GM19395 (cell line): ENCODE data around the gene RIN1.

Experiments
- ATAC-seq: cut with Tn5 transposase; IDR thresholded peaks from one replicate; pipeline ENCODE4 v1.9.1; 2021; ENCODE audit warnings: mild to moderate bottlenecking, moderate library complexity; ENCODE audit not compliant: unreplicated experiment

The RIN1 gene

DNA sequence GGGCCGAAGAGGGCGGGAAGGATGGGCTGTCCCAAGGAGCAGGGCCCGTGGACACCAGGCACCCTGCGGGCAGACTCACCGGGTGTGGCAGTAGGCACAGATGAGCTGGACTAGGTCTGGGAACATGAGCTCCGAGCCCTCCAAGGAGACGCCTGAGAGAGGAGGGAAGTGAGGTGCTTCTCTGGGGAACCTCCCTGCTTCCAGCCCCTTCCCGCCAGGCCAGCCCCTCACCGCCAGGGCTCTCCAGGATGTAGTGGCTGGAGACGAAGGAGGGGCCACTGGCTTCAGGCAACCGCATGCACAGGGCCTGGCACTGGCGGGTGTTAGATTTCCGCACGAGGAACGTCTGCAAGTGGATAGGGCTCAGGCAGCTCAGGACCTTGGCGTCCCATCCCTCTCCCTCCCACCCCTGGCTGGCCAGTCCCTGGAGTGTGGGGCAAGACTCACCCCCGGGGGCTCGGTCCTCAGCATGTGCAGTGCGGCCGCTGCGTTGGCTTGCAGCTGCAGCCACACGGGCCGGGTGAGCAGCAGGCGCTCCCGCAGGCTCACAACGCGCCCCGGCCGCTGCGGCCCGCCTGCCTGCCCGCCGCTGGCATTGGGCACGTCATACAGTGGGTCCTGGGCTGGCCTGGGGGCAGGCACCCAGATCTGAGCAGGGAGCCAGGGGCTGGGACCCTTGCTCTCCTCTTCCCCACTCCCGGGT is 552 bp downstream of the RIN1 start:
- no peak for ATAC-seq

DNA sequence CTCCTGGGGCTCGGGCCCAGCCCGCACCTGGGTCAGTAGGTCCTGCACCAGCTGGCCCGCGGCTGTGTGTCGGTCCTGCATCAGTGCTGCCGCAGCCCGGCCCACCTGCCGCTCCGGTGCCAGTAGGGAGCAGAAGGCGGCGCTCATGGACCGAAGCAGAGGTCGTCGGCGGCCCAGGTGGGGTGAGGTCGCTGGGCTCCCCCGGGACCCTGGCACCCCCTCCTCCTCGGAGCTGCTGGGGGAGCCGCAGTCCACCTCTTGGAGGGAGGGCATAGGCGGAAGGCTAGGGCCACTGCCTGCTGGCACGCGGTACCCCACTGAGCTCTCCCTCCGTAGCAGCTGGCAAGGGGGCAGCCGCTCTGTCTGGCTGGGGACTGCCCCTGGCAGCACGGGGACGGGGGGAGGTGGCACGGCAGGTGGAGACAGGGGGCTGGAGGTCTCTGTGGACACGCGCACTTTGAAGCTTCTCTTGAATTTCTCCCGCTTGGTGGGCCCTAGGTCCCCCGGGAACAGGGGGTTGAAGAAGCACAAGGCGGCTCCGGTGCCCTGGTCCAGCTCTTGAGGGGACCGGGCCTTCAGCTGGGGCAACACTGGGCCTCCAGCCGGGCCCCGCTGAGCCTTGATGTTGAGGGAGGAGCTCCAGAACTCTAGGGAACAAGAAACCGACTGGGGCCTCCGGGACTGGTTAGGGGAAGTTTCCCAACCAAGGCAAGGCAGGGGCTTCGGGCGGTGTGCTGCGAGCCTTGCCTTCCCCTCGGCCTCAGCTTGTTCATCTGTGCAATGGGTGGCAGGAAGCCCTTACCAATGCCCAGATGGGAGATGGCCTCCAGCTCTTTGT is 1.4 kb downstream of the RIN1 start:
- no peak for ATAC-seq

DNA sequence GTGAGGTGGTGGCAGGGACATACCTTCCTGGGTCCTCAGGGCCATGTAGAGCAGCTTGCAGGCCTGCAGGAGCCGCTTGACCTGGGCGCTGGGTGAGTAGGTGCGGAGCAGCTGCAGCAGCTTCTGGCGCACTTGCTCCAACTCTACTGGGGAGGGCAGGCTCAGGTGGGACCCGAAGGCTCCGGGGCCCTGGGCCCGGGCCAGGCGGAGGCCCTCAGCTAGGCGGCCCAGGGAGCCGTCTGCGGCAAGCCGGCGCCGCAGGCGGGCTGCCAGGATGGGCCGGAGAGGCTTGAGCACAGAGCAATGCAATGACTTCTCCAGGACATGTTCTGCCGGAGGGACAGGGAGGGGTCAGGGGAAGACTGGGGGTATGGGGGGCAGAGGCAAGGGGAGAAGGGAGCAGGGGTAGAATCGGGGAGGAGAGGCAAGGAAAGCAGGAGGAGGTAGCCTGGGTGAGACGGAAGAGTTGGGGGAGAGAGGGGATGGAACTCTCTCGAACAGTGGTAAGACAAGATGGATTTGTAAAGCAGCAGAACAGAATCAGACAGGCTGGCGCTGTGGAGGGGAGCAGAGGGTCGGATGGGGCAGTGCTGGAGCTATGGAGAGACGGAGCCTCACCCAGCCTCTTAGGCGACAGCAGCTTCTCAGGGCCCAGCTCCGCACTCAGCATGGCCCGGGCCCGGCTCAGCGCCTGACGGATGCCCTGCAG is 2.2 kb downstream of the RIN1 start:
- no peak for ATAC-seq

DNA sequence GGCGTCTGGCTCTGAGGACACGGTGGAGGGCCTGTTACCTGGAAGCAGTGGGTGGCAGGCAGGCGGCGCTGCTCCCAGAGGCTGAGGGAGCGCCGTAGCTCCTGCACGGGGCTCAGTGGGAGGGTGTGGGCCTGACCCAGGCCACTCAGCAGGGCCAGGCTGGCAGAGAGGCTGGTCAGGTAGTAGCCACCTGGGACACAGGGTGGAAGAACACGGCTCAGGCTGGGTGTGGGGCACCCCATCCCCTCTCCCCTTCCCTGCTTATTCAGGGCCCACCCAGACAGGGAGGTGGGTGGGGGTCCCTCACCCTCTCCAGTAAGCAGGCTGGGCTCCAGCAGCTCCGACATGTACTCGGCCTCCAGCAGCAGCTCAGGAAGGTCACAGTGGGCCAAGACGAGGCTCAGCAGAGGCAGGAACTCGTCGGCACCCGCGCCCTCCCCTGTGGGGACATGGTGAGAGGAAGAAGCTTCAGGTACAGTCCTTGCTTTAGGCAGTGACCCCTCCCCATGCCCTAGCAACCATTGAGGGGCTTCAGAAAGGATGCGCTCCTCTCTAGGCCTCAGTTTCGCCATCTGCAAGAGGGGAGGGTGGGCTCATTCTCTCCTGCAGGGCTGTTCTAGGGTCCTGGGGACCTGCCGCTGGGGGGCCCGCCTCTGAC is 2.9 kb downstream of the RIN1 start:
- no peak for ATAC-seq

DNA sequence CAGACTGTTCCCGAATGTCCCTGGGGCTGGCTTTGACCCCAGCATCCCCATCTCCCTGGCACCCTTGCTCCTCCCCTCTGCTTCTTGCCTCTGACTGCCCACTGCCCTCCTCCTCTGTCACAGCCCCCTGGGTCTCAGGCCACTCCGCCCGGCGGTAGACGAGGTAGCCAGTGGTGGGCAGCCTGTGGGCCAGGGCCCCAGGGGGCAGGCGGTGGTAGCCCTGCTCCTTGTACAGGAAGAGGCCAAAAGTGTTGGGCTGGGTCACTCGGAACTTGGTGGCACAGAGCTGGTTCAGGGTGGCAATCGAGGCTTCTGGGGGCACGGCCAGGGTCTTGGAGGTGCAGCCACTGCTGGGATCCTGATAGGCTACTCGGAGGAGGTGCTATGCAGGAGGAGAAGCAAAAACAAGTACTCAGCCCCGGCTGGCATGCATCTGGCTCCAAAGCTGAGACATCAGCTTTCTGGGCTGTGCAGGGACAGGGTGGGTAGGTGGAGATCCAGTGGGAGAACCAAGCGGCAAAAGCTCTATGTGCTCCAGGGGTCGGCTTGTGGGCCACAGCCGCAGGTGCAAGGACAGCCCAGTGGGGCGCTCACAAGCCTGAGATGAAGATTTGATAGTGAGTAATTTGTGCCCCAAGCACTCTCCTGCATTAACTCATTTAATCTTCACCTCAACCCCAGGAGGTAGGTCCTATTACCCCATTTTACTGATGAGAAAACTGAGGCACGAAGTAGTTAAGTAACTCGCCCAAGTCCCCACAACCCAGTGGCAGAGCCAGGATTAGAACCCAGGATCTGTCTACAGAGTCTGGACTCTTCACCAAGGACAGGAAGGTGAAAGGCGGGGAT is 3.6 kb downstream of the RIN1 start:
- ATAC-seq, result no peak

DNA sequence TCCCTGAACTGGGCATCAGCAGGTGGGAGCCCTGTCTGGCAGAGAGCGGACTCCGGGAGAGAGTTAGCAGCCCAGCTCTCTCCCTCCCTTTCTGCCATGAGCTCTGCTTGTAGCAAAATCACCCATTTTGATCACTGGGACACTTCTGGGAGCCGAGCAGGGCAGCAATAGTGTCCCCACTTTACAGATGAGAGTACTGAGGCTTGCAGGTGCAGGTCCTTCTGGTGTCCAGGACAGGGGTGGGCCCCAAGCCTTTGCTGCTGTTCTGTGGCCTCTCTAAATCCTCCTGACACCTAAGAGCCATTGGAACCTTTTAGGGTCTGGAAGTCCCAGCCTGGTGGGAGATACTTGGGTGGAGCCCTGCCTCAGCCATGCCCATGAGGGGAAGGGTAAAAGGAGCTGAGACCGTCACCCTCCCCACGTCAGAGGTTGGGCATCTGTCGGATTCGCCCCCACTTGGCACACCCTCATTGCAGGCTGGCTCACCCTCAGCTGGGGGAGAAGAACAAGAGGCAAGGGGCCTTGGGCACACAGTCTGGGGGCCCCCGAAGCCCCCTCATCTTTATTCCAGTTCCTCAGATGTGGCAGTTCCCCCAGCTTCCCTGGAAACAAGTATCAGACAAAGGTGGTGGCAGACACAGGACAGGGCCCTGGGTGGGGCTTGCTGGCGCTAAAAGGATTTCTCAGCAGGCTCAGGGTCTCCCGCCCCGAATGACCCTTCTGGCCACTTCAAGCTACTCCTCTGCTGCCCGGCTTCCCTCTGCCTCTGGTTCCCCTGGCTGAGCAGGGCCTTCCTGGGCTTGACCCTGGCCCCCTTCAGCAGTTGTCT is 4.5 kb downstream of the RIN1 start:
- no peak for ATAC-seq

DNA sequence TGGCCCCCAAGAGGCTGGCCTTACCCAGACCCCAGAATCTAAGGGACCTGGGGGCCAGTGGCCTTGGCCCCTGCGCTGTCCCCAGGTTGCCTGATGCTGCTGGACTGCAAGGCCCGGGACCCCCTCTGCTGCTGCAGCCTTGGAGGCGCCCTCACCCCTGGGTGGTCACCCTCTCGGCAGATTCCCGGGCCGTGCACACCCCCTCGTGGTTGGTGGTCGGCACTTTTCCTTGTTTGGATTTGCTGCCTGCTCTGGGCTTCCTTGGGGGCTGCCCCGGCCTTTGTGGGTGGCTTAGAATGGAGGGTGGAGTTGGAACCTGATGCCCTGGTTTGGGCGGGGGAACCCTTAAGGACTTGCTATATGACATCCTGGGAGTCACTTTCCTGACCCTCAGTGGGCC is 5.3 kb downstream of the RIN1 start:
- no peak for ATAC-seq

DNA sequence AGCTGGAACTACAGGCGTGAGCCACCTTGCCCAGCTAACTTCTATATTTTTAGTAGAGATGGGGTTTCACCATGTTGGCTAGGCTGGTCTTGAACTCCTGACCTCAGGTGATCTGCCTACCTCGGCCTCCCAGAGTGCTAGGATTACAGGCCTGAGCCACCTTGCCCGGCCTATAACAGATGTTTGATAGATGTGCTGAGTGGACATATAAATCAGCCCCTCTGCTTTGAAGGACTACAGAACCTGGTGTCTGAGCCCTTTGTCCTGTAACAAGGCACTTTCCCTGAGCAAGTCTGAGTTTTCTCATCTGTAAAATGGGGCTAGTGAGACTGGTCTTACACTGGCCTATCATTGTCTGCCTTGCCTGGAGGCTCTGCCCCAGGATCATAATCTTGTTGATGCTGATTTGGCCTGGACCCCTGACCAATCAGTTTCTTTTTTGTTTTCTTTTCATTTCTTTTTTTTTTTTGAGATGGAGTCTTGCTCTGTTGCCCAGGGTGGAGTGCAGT is 7.0 kb downstream of the RIN1 start:
- ATAC-seq, result no peak

DNA sequence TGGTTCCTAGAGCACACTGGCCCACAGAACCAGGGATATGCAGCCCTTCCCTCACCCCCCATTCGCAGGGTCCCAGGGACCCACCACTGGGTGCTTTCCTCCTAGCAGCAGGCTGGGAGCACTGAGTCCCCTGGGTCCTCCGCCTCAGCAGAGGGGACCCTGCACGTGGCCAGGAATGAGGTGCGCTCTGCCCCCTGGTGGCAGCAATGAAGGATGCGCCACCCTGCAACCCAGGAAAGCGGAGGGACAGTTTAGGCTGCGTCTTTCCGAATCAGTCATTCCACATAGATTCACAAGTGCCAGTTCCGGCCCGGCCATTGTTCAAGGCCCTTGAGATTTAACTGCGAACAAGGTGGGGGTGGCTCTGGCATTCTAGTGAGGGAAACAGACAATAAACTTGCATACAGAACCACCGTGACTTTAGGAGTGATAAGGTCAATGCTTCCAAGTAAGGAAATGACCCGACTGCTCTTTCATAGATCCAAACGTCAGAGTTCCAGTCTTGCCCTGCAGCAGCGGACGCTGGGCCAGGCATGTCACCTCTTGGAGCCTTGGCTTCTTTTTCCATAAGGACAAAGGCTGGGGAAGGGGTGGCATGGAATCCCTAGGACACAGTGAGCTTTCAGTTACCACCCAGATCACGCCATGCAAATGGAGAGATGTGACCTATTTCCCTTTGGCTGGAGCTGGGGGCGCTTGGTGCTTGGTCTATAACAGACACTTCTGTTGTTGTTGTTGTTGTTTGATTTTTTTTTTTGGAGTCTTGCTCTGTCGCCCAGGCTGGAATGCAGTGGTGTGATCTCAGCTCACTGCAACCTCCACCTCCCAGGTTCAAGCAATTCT is 7.7 kb downstream of the RIN1 start:
- no peak for ATAC-seq

DNA sequence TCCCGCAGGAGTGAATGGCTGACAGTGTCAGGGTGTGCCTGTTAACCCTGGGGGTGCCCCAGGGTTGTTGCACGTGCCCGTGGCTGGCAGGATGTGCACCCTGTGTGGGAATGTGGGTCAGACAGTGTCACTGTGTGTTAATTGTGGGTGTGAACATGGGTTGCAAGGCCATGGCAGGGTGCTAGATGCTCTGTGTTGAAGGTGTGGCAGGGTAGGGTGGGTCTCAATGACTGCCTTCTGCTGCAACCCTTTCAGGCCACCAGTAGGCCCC is 8.3 kb downstream of the RIN1 start:
- no peak for ATAC-seq

DNA sequence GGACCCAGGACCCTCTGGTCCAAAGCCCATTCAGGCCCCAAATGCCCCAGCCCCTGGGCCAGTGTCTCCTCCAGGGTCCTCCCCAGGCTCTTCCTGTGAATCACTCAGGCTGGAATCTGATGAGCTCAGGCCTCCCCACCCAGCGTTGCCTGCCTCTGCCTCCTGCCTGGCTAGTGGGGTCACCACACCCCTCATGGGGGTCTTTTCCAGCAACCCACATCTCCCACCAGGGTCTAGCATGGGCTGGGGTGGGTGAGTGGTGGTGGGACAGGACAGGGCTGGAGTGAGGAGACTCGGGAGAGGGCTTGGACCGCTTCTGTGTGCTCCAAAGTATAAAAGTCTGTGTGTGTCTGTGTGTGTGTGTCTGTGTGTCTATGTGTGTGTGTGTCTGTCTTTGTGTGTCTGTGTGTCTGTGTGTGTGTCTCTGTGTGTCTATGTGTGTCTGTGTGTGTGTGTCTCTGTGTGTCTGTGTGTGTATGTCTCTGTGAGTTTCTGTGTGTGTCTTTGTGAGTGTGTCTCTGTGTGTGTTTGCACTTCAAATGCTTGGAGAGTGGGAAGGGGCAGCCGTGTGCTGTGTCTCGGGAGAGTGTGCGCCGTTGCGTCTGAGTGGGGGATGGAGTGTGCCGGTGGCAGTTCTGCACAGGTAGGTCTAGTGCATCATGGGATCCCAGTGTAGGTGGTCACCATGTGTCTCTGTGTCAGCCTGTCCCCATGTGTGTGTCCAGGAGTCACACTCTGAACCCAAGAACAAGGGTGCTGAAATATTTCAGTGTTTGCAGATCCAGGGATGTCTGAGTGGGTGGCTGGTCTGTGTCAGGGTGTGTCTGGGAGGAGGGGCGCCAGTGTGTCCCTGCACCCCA is 8.8 kb downstream of the RIN1 start:
- no peak for ATAC-seq

DNA sequence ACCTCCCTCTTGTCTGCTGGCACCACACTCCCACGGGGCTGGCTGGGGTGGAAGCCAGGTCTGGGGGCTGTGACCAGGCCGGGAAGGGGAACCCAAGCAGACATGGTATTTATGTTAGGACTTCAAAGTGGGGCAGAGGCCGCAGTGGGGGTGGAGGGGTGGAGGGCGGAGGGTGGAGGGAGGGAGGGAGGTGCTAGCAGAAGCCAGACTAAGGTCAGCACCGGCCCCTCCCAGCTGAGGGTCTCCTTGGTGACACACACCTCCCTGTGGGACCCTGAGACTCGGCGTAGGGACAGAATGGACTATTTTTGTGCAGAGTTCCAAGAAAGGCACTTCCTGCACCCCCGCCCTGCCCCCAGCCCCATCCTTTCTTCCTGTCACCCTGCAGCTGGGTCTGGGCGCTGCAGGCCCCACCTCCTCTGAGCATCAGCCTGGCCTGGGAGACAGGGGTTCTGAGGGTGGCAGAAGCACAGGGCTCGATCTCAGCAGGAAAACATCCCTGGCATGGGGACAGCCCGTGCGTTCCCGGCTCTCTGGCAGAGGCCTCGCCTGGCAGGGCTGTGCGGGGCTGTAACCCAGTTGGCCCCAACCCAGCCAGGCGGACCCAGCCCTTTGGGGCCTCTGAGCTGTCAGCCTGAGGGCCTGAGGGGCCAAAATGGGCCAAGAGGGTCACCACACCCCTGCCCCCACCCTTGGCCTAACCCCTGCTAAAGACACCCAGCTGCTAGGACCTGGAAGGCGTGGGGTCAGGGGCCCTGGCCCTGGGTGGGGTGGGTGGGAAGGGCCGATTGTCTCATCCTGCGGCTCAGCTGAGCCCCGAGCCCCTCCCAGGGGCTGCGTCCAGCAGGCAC is 9.7 kb downstream of the RIN1 start:
- no peak for ATAC-seq

DNA sequence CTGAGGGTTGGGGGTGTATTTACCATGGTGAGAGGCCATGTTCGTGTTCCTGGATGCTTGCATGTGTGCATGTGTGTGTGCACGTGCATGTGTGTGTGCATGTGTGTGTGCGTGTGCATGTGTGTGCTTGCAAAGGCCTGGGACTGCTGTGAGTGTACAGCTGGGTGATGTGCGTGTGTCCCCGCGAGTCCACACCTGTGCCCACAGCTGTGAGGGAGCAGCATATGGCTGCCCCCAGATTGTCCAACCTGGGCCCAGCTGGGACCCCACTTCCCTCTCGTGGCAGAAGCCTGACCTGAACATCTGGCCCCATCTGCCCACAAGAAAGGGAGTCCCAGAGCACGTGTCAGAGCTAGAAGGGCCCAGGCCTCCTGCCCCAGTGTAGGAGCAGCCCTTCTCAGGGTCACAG is 11.0 kb downstream of the RIN1 start:
- ATAC-seq, result no peak

DNA sequence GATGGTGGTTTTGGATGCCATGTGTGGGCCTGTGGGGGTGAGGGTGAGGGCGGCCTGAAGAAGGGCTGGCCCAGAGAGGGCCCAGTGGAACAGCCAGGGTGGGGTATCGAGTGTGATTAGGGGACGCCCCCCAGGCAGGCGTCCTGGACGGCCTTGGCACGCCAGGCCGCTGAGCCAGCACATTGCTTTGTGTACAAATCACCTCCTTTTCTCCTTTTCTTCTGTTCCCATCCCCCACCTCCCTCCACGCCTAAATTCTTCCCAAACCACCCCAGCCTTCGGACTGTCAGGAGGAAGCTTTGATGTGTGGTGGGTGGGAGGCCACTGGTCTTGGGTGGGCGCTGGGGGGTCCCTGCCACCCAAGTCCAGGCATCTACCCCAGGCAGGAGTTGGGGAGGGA is 11.6 kb downstream of the RIN1 start:
- ATAC-seq, result no peak

DNA sequence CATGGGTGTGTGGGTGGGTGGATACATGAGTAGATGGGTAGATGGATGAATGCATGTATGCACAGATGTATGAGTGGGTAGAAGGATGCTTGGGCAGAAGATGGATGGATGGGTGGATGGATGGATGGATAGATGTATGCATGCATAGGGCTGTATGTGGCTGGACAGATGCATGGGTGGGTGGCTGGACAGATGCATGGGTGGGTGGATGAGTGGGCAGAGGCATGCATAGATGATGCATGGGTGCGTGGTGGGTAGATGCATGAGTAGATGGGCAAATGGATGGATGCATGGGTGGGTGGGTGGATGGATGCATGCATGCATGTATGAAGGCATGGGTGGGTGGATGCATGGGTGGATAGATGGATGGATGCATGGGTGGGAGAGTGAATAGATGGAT is 12.6 kb downstream of the RIN1 start:
- no peak for ATAC-seq

DNA sequence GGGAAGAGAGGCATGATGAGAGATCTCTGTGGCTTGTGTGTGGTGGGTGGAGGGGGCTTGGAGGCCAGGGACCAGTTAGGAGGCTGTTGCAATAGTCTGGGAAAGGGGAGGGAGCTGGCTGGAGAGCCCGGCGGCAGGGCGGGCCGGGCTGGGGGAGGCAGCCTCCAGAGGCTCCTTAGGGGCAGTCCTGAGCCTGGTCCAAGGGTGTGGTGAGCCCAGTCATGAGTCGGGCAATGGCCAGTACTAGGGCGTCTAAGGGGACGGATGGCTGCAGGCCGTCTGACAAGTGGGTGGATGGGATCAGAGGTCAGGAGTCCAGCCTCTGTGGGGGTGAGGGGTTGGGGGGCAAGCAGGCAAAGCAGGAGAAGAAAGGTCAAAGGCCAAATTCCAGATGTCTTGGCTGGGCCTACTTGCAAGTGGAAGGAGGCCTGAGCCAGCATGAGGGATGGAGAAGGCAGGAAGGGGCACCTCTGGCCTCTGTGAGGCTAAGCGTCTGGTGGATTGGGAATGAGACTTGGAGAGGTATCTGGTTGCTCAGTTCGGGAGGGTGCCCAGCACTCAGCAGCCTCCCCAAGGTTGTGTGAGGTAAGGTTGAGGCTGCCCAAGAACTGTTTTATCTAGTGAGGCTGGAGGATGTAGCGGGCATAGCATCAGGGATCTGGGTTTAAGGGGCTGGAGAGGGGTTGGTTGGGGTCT is 13.4 kb downstream of the RIN1 start:
- no peak for ATAC-seq
